Activated T-helper 1 cell treated with anti-CD3 and anti-CD28 coated beads, Interleukin-2, amount 50 U/mL, for 16 hours (primary cell): ENCODE data around the gene ADAT3.
A peak's percentile ranks its signal among the peaks of the same experiment; 100 is the strongest.
"Not testable (repeated sequence)": the region's sequence is repeated elsewhere in the genome, so short reads cannot be mapped to it uniquely, and the experiment has no call there.

Experiments
- DNase-seq, 2 donors: peaks; one replicate each; pipeline ENCODE4 v3.0.0-alpha.2; 2020; ENCODE audit warnings: low read depth in 1 of 2, low spot score in 1 of 2

ADAT3 gene

DNA sequence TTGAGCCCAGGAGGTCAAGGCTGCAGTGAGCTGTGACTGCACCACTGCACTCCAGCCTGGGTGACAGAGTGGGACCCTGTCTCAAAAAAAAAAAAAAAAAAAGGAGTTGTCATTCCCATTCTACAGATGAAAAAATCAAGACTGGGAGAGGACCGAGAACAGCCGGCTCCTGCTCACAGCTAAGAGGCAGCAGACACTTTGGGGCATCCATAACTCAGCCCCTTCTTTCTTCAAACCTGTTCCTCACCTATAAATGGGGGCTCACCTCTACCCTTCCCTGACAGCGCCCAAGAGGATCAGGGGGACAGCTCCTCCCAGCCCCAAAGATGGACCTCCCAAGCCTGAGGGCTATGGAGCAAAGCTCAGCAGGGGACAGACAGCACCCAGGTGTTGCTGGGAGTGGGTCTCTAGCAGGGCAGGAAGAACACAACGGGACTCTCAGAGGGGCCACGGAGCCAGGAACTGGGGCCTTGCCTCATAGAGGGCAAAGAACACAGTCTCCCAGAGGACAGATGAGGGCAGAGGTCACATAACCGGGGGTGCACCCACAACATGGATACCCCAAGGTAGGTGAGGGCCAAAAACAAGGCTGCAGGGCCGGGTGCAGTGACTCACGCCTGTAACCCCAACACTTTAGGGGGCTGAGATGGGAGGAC lies 38.4 kb upstream of the ADAT3 start:
- no peak for DNase-seq

GRCh38 chr19:1867349-1867724 lies 37.9 kb upstream of the ADAT3 start:
- DNase-seq, result no peak

GRCh38 chr19:1868971-1869370 lies 36.2 kb upstream of the ADAT3 start:
- DNase-seq, result no peak

DNA sequence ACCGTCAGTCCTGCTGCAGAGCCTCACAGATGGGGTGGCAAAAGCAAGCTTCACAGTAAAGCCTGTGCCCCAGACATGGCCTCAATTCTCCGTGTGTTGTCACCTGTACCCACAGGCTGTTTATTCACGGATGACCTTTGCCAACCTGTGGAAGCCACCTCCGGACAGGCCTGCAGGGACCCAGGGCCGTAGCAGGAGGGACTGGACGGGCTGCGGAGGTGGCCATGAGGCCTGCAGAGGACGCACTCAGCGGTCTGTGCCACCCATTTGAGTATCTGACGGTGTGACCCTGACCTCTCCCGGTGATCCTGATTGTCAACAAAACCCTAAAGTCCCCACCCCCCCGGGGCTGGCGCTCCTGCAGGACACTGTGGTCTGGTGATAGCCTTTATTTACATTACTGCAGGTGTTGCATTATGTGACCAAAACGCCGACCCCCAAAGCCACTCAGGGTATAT lies 34.0 kb upstream of the ADAT3 start:
- no peak for DNase-seq

DNA sequence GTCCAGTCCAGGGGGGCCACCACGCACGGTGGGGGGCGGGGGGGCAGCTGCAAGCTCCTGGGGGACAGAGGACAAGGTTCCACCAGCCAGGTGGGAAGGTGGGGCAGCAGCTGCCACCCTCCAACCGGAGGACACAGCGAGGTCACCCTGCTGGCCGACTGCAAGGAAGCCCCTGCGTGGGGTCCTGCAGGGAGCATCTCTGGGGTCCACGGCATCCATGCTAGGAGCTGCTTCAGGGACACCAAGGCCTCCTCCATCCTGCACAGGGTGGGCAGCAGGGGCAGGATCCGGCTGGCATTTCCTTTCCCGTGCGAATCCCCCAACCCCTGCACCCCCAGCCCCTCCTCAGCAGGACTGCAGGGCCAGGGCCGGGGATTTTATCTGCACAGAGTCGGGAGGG lies 33.6 kb upstream of the ADAT3 start:
- no peak for DNase-seq

- DNase-seq, result no peak
Measured at GRCh38 chr19:1872807-1873523, 32.2 kb upstream of the ADAT3 start.

GRCh38 chr19:1873524-1874473 lies 31.4 kb upstream of the ADAT3 start:
- no peak for DNase-seq

DNA sequence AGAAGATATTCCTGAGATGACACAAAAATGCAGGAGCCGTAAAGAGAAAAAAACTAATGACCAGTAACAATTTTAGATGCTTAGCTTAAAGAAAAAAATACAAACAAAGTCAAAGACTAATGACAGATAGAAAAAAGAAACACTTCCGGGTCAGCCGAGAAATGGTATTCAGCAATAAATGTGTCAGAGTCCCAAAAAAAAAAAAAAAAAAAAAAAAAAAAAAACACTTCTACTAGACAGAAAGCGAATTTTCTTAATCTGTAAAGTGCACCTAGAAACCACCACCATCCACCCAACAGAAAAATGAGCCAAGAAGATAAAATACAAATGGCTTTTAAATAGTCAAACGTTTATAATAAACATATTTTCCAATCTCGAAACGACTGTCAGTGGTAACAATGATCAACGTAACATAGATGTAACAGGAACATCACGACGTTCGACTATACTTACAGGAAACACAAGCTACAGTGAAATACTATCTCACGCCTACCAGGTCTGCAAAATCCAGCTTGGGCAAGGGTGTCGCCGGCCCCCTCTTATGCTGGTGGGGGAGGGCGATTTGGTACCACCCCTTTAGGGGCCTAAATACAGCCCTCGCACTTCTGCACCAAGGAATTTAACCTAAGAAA lies 30.5 kb upstream of the ADAT3 start:
- DNase-seq, result no peak

GRCh38 chr19:1875265-1875645 lies 29.9 kb upstream of the ADAT3 start:
- DNase-seq, result not testable (repeated sequence)

- peak; percentile 71 to 84 for DNase-seq
Measured at GRCh38 chr19:1875646-1876495, 29.3 kb upstream of the ADAT3 start.

DNA sequence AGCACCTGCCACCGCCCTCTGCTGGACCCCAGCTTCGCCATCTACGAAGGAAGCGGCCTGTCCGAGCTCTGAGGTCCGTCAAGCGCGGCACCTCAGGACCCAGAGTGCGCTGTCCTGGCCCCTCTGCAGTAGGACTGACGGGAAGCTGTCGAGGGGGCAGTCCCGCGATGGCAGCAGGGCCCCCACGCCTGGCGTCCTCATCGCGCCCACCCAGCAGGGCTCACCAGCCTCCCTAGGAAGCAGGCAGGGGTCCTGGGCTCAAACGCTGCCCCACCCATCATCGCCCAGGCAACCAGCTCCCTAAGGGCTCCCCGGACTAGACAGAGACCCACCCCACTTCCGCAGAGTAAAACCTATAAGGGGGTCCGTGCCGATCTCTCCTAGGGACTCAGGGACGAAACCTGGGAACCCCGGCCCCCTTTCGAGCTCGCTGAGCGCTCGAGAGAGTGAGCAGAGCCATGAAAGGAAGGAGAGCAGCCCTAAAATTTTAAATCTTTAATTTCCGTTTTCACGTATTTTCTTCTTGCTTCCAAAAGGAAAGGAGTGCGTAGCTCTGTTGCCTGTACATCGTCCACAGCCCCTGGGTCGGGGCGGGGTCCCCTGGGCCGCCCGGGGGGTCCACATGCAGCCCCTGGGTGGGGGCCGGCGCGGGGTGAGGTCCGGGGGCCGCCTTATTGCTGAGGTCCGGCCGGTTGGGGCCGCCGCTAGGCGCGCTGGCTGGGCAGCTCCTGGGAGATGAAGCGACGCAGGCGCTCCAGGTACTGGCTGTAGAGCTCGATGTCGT lies 28.5 kb upstream of the ADAT3 start:
- not testable (repeated sequence) for DNase-seq

DNA sequence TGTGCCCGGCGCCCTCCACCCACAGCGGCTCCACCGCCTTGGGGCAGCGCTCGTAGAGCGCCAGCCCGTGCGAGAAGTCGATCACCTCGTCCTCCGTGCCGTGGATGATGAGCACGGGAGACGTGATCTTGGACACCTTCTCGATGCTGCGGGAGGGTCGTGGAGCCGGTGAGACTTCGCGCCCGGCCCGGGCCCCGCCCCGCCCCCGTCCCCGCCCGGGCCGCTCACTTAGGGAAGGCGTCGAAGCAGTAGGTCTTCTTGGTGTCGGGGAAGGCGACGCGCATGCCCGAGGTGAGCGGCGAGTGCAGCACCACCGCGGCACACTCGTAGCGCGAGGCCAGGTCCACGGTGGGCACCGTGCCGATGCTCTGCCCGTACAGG lies 27.9 kb upstream of the ADAT3 start:
- DNase-seq, result not testable (repeated sequence)

DNA sequence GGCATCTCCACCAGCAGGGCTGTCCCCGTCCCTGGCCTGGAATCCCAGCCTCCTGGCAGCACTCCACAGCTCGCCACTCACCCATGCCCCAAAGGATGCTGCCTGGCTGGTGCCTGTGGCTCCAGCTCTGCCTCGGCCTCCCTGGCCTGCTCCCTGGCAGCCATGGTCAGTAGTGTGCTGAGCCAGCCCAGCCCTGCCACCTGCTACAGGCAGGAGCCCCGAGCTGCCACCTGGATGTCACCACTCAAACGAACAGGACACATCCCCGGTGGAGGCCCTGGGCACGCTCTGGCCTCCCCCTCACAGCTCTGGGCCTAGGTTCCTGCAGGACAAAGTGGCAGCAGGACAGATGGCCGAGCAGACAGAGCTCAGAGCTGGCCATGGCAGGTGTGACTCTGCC lies 26.6 kb upstream of the ADAT3 start:
- not testable (repeated sequence) for DNase-seq

DNA sequence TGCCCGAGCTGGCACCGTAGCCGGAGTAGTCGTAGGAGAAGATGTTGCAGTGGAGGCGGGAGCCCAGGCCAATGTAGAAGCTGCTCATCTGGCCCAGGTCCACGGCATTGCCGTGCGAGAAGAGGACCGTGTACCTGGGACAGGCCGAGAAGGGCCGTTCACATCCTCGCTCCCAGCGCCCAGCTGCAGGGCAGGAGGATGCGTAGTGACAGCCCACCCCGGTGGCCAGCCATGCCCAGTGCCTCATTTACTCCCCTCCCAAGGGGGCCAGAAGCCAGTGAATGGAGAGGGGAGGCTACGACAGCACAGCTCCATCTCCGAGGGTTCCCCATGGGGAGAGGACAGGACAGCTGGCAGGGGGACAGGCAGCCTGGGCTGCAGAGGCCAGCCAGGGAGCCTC lies 25.2 kb upstream of the ADAT3 start:
- not testable (repeated sequence) for DNase-seq

- DNase-seq, result no peak
Measured at GRCh38 chr19:1880611-1881392, 24.4 kb upstream of the ADAT3 start.

GRCh38 chr19:1881393-1882088 lies 23.7 kb upstream of the ADAT3 start:
- DNase-seq, result not testable (repeated sequence)

DNA sequence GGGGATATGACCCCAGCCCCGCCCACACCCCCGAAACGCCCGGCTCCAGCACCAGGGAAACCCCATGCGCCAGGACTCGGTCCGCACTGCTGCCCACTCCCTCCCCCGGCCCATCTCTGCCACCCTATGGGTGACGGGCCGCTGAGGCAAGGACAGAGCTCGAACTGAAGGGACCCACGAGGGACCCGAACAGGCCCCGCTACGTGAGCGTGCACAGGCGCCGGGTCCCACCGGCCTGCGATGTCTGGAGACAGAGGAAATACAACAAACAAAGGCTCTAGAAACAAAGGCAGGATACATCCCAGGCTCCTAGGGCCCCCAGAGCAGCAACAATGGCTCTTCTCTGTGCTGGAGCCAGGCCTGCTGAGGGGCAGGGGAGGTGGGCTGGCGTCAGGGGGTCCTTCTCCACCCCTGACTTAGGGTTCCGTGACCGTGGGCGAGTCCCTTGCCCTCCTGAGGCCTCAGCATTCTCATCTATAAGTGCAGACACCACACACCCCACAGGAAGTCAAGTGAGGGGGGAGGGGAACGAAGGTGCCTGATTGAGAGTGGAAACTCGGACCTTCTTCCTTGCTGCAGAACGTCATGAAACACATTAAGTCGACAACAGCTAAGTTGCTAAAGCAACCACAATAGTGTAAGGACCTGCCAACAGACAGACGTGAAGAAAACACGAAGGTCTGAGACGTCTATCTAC lies 23.0 kb upstream of the ADAT3 start:
- DNase-seq, result peak; percentile 39 to 57
